Smooth muscle cell (in vitro differentiated cells): ENCODE measurements around the gene ARFIP1. TPM values are rescaled to one million over a fixed set of nuclear protein-coding genes. Genes with fewer than 3 reads are reported as not detected.

Experiments used
- DNase-seq: peaks from one replicate; lab custom pipeline; 2025; ENCODE audit not compliant: unreplicated experiment; lab: John Stamatoyannopoulos, UW
- H2AFZ ChIP-seq: fragments of 200-600 bp; sonication (generic); 2 replicates; pipeline ENCODE4 v1.6.0; 2016; ENCODE audit warnings: antibody characterized with exemption, low read depth, mild to moderate bottlenecking
- H3F3A ChIP-seq: fragments of 200-600 bp; sonication (generic); 2 replicates; pipeline ENCODE4 v1.6.0; 2017; ENCODE audit warnings: antibody characterized with exemption, low read depth
- H3K27ac ChIP-seq: fragments of 200-600 bp; sonication (generic); 2 replicates; pipeline ENCODE4 v1.5.1; 2016; ENCODE audit warnings: low read depth, mild to moderate bottlenecking
- H3K27me3 ChIP-seq: fragments of 200-600 bp; sonication (generic); 2 replicates; pipeline ENCODE4 v1.6.1; 2016; ENCODE audit warnings: low read depth, mild to moderate bottlenecking
- H3K36me3 ChIP-seq: fragments of 200-600 bp; sonication (generic); 2 replicates; pipeline ENCODE4 v1.5.1; 2016; ENCODE audit warnings: low read depth
- H3K4me1 ChIP-seq: fragments of 200-600 bp; sonication (generic); 2 replicates; pipeline ENCODE4 v1.5.1; 2016; ENCODE audit warnings: low read depth
- H3K4me2 ChIP-seq: fragments of 200-600 bp; sonication (generic); 2 replicates; pipeline ENCODE4 v1.6.0; 2016; ENCODE audit warnings: mild to moderate bottlenecking
- H3K4me3 ChIP-seq: fragments of 200-600 bp; sonication (generic); 2 replicates; pipeline ENCODE4 v1.5.1; 2016; ENCODE audit warnings: mild to moderate bottlenecking
- H3K79me2 ChIP-seq: fragments of 200-600 bp; sonication (generic); 2 replicates; pipeline ENCODE4 v1.6.0; 2016; ENCODE audit warnings: low read depth, mild to moderate bottlenecking
- H3K9ac ChIP-seq: fragments of 200-600 bp; sonication (generic); 2 replicates; pipeline ENCODE4 v1.6.0; 2016; ENCODE audit warnings: low read depth
- H3K9me3 ChIP-seq: fragments of 200-600 bp; sonication (generic); replicated peaks from 2 replicates; pipeline ENCODE4 v1.5.1; 2016; ENCODE audit warnings: low read depth
- H4K20me1 ChIP-seq: fragments of 200-600 bp; sonication (generic); 2 replicates; pipeline ENCODE4 v1.6.0; 2016; ENCODE audit warnings: low read depth
- CTCF ChIP-seq: fragments of 200-600 bp; sonication (generic); IDR thresholded peaks from 2 replicates; pipeline ENCODE4 v1.5.1; 2017; ENCODE audit warnings: borderline replicate concordance, mild to moderate bottlenecking, antibody characterized with exemption; ENCODE audit not compliant: insufficient read depth, poor library complexity, severe bottlenecking
- WGBS: methylation state at CpG from one replicate; pipeline ENCODE4 v1.1.7; 2016; ENCODE audit warnings: low lambda C conversion rate; 5-methylcytosine and 5-hydroxymethylcytosine counted together
- polyA plus RNA-seq: library from polyadenylated mRNA; unstranded; fragments of >200 nt; fragmentation: Nextera tagmentation; extraction: Ambion mirVana; gene quantifications from 2 replicates; pipeline ENCODE4 v1.2.1, GENCODE V29; 2016
- total RNA-seq: library from RNA; depleted of rRNA; stranded (reverse); fragments of >200 nt; gene quantifications from 2 replicates; pipeline ENCODE4 v1.2.3, GENCODE V29; 2014

Gene ARFIP1
- total and polyA plus RNA-seq, 2 experiments from 2014 or later, result 21.3 to 37.7 TPM

GRCh38 chr4:152953514-152953913 lies 173.8 kb downstream of the ARFIP1 start:
- 75% methylated on average over 3 of the region's 3 CpGs for WGBS
- Histone ChIP-seq H3K4me3 (no peak overlapping the region), H3K4me2 (no peak overlapping the region)

GRCh38 chr4:152954741-152955140 lies 175.0 kb downstream of the ARFIP1 start:
- H3K9ac ChIP-seq, result no peak overlapping the region

More at GRCh38 chr4:152953514-152953913, 173.8 kb downstream of the ARFIP1 start:
- no peak overlapping the region for H2AFZ ChIP-seq
- no peaks in the 10 kb centered on the region for H3F3A ChIP-seq
- H3K9ac ChIP-seq, result no peak overlapping the region
- H3K79me2 ChIP-seq, result no peaks in the 10 kb centered on the region
- peaks cover 3% of the 10 kb centered on the region for H3K27me3 ChIP-seq
- H3K4me1 ChIP-seq, result peaks cover 6% of the 10 kb centered on the region
- no peaks in the 10 kb centered on the region for H3K36me3 ChIP-seq
- no peaks in the 10 kb centered on the region for H4K20me1 ChIP-seq
- TF ChIP-seq CTCF, result no peak
- no peaks in the 10 kb centered on the region for H3K9me3 ChIP-seq
- H3K27ac ChIP-seq, result no peak overlapping the region
- DNase-seq, result no peak

GRCh38 chr4:152956147-152956546 lies 176.4 kb downstream of the ARFIP1 start:
- no peaks in the 10 kb centered on the region for H3K9me3 ChIP-seq
- peaks cover 6% of the 10 kb centered on the region for H3K4me1 ChIP-seq
- no peaks in the 10 kb centered on the region for H3F3A ChIP-seq
- no peaks in the 10 kb centered on the region for H3K36me3 ChIP-seq
- TF ChIP-seq CTCF, result no peak
- no peak overlapping the region for H2AFZ ChIP-seq
- H4K20me1 ChIP-seq, result no peaks in the 10 kb centered on the region
- no peak overlapping the region for H3K27ac ChIP-seq
- no peak overlapping the region for H3K9ac ChIP-seq
- H3K4me2 ChIP-seq, result no peak overlapping the region
- no peak overlapping the region for H3K4me3 ChIP-seq
- no peak for DNase-seq
- H3K27me3 ChIP-seq, result peaks cover 5% of the 10 kb centered on the region
- no peaks in the 10 kb centered on the region for H3K79me2 ChIP-seq
- WGBS, result 68% methylated on average over 2 of the region's 2 CpGs

More at GRCh38 chr4:152954741-152955140, 175.0 kb downstream of the ARFIP1 start:
- no peak overlapping the region for H3K4me2 ChIP-seq
- no peak overlapping the region for H3K4me3 ChIP-seq
- peaks cover 3% of the 10 kb centered on the region for H3K27me3 ChIP-seq
- H2AFZ ChIP-seq, result no peak overlapping the region
- H3K9me3 ChIP-seq, result no peaks in the 10 kb centered on the region
- no peak for DNase-seq
- WGBS, result 89% methylated on average over 1 of the region's 1 CpG
- no peak for TF ChIP-seq CTCF
- no peaks in the 10 kb centered on the region for H3F3A ChIP-seq
- H3K36me3 ChIP-seq, result no peaks in the 10 kb centered on the region
- no peaks in the 10 kb centered on the region for H3K79me2 ChIP-seq
- no peak overlapping the region for H3K27ac ChIP-seq
- H4K20me1 ChIP-seq, result no peaks in the 10 kb centered on the region
- H3K4me1 ChIP-seq, result peaks cover 6% of the 10 kb centered on the region

- H3K9ac ChIP-seq, result no peak overlapping the region
- H3K27me3 ChIP-seq, result peaks cover 5% of the 10 kb centered on the region
- H3K79me2 ChIP-seq, result no peaks in the 10 kb centered on the region
- DNase-seq, result no peak
- H4K20me1 ChIP-seq, result no peaks in the 10 kb centered on the region
- no peaks in the 10 kb centered on the region for H3K9me3 ChIP-seq
- WGBS, result 66% methylated on average over 12 of the region's 12 CpGs
- H3K4me2 ChIP-seq, result no peak overlapping the region
- no peaks in the 10 kb centered on the region for H3K36me3 ChIP-seq
- no peak for TF ChIP-seq CTCF
- no peak overlapping the region for H2AFZ ChIP-seq
- H3K4me1 ChIP-seq, result no peaks in the 10 kb centered on the region
- no peak overlapping the region for H3K27ac ChIP-seq
- no peaks in the 10 kb centered on the region for H3F3A ChIP-seq
- H3K4me3 ChIP-seq, result no peak overlapping the region
Measured at GRCh38 chr4:152956650-152957436, 177.1 kb downstream of the ARFIP1 start.
